HepG2 (cell line): ENCODE results near the gene UNC5C. TPM values are rescaled to one million over a fixed set of nuclear protein-coding genes. Genes with fewer than 3 reads are reported as not detected.

Experiments
- ATAC-seq: fragments of 200-7000 bp; cut with Tn5 transposase; 3 replicates; pipeline ENCODE4 v1.9.1; 2020; ENCODE audit warnings: mild to moderate bottlenecking, moderate library complexity
- BruUV-seq: library from RNA; stranded (reverse); fragments of 400-500 nt; replicated peaks from 2 replicates; lab custom pipeline; 2021; lab: Mats Ljungman, UMichigan
- CTCF ChIA-PET: fragments of 300-600 bp; formaldehyde crosslinking; extraction: SDS; loops from one replicate; lab custom pipeline; 2021; ENCODE audit warnings: low total read pairs, inconsistent platforms, low intra/inter-chr PET ratio; lab: Yijun Ruan, JAX
- POLR2A ChIA-PET: fragments of 350-600 bp; sonication (Branson Sonifier 250); formaldehyde crosslinking; loops from one replicate; lab custom pipeline; 2020; ENCODE audit warnings: antibody characterized with exemption, inconsistent platforms; lab: Yijun Ruan, JAX
- DNase-seq: peaks from one replicate; pipeline ENCODE4 v3.0.0-alpha.2; 2015; ENCODE audit warnings: low spot score
- FAIRE-seq: peaks from 3 replicates; lab custom pipeline; 2011; peaks lifted over from hg19 to GRCh38; lab: Jason Lieb, UNC
- H2AFZ ChIP-seq: one replicate; pipeline ENCODE4 v1.6.1; 2011; ENCODE audit warnings: low read length, inconsistent platforms
- H3K27ac ChIP-seq: fragments of 300-600 bp; 3 replicates; pipeline ENCODE4 v1.8.0; 2011; ENCODE audit warnings: mixed run types, mild to moderate bottlenecking, mixed read lengths, low read length, inconsistent platforms; ENCODE audit not compliant: insufficient read depth; ENCODE audit errors: extremely low read length
- H3K27me3 ChIP-seq, 2 experiments: fragments of 200-600 bp in 1 of 2; 2 replicates in 1 of 2; 3 replicates in 1 of 2; pipeline versions ENCODE4 v1.6.0 to v1.8.0; 2011; ENCODE audit warnings: low read length in 2 of 2, mild to moderate bottlenecking in 2 of 2, moderate library complexity in 2 of 2, inconsistent platforms in 1 of 2; ENCODE audit not compliant: insufficient read depth in 2 of 2, control insufficient read depth in 1 of 2
- H3K36me3 ChIP-seq, 2 experiments: fragments of 200-600 bp in 1 of 2; replicated peaks in 1 of 2; 2 replicates in 1 of 2; 3 replicates in 1 of 2; pipeline versions ENCODE4 v1.5.1 to v1.8.0; 2011; ENCODE audit warnings: low read length in 2 of 2, inconsistent platforms in 1 of 2; ENCODE audit not compliant: insufficient read depth in 2 of 2, control insufficient read depth in 1 of 2
- H3K4me1 ChIP-seq: 2 replicates; pipeline ENCODE4 v1.5.1; 2012; ENCODE audit warnings: low read length, inconsistent platforms; ENCODE audit not compliant: insufficient read depth
- H3K4me2 ChIP-seq: 2 replicates; pipeline ENCODE4 v1.6.0; 2011; ENCODE audit warnings: low read depth, low read length, inconsistent platforms
- H3K4me3 ChIP-seq, 3 experiments: fragments of 200-600 bp in 1 of 3; sonication (generic), shearing (Covaris generic) in 1 of 3; replicated peaks in 1 of 3; 2 replicates each; pipeline ENCODE4 v1.5.1; 2011 to 2016; ENCODE audit warnings: low read length in 3 of 3, inconsistent platforms in 2 of 3, low read depth in 2 of 3, mild to moderate bottlenecking in 2 of 3, control low read depth in 1 of 3, mixed read lengths in 1 of 3; ENCODE audit not compliant: insufficient read depth in 1 of 3
- H3K79me2 ChIP-seq: one replicate; pipeline ENCODE4 v1.6.1; 2011; ENCODE audit warnings: low read length, inconsistent platforms; ENCODE audit not compliant: insufficient read depth
- H3K9ac ChIP-seq: 2 replicates; pipeline ENCODE4 v1.6.0; 2011; ENCODE audit warnings: mild to moderate bottlenecking, low read depth, low read length, inconsistent platforms; ENCODE audit not compliant: insufficient read depth
- H3K9me3 ChIP-seq: 2 replicates; pipeline ENCODE4 v1.5.1; 2012; ENCODE audit warnings: mild to moderate bottlenecking, low read length
- H4K20me1 ChIP-seq: 2 replicates; pipeline ENCODE4 v1.6.0; 2011; ENCODE audit warnings: inconsistent platforms, mild to moderate bottlenecking, low read length, moderate library complexity; ENCODE audit not compliant: insufficient read depth
- EHMT2 ChIP-seq: fragments of 200-600 bp; sonication (generic); IDR thresholded peaks from 2 replicates; pipeline ENCODE4 v1.7.0; 2017; ENCODE audit warnings: antibody characterized with exemption, low read depth, low read length, borderline replicate concordance
- EP300 ChIP-seq, 3 experiments: sonication (generic) in 1 of 3; formaldehyde crosslinking in 1 of 3; IDR thresholded peaks; 2 replicates each; pipeline versions ENCODE4 v1.5.1 to v1.6.1; 2011 to 2020; ENCODE audit warnings: low read depth in 2 of 3, low read length in 2 of 3, borderline replicate concordance in 1 of 3, improper control_type of control experiment in 1 of 3, mild to moderate bottlenecking in 1 of 3, missing genetic modification reagents in 1 of 3, moderate library complexity in 1 of 3
- HOXA5 ChIP-seq: sonication (generic); formaldehyde crosslinking; IDR thresholded peaks from 2 replicates; pipeline ENCODE4 v1.4.0; 2020; ENCODE audit warnings: missing genetic modification reagents
- KAT2B ChIP-seq: fragments of 150-350 bp; IDR thresholded peaks from 2 replicates; pipeline ENCODE4 v1.6.1; 2014; ENCODE audit warnings: low read depth, low read length, borderline replicate concordance
- MAZ ChIP-seq, 2 experiments: sonication (generic) in 1 of 2; formaldehyde crosslinking in 1 of 2; IDR thresholded peaks; 2 replicates each; pipeline versions ENCODE4 v1.5.0 to v1.6.1; 2012 to 2020; ENCODE audit warnings: low read depth in 2 of 2, mild to moderate bottlenecking in 2 of 2, borderline replicate concordance in 1 of 2, improper control_type of control experiment in 1 of 2, low read length in 1 of 2, missing genetic modification reagents in 1 of 2, moderate library complexity in 1 of 2
- MBD4 ChIP-seq: IDR thresholded peaks from 2 replicates; pipeline ENCODE4 v1.6.1; 2012; ENCODE audit warnings: low read length, inconsistent platforms, borderline replicate concordance
- MLXIP ChIP-seq: sonication (generic); formaldehyde crosslinking; IDR thresholded peaks from 2 replicates; pipeline ENCODE4 v1.9.0; 2021; ENCODE audit warnings: missing genetic modification reagents, borderline replicate concordance
- NFIB ChIP-seq: sonication (generic); formaldehyde crosslinking; IDR thresholded peaks from 2 replicates; pipeline ENCODE4 v1.9.0; 2021; ENCODE audit warnings: missing genetic modification reagents, mild to moderate bottlenecking, borderline replicate concordance
- PBX3 ChIP-seq: sonication (generic); formaldehyde crosslinking; IDR thresholded peaks from 2 replicates; pipeline ENCODE4 v1.8.1; 2023; ENCODE audit warnings: missing genetic modification reagents, inconsistent platforms, borderline replicate concordance
- PITX1 ChIP-seq: sonication (generic); formaldehyde crosslinking; IDR thresholded peaks from 2 replicates; pipeline ENCODE4 v1.5.1; 2020; ENCODE audit warnings: mild to moderate bottlenecking, missing genetic modification reagents
- ZBTB21 ChIP-seq: sonication (generic); formaldehyde crosslinking; IDR thresholded peaks from 2 replicates; pipeline ENCODE4 v1.4.0; 2020; ENCODE audit warnings: missing genetic modification reagents
- ZFP37 ChIP-seq: sonication (generic); formaldehyde crosslinking; IDR thresholded peaks from 2 replicates; pipeline ENCODE4 v1.4.0; 2020; ENCODE audit warnings: missing genetic modification reagents, borderline replicate concordance
- ZFP90 ChIP-seq: sonication (generic); formaldehyde crosslinking; IDR thresholded peaks from 2 replicates; pipeline ENCODE4 v1.8.0; 2022; ENCODE audit warnings: missing genetic modification reagents, mild to moderate bottlenecking, inconsistent platforms, borderline replicate concordance
- ZNF24 ChIP-seq: fragments of 450-650 bp; IDR thresholded peaks from 2 replicates; pipeline ENCODE4 v1.6.1; 2017; ENCODE audit warnings: antibody characterized with exemption, mild to moderate bottlenecking
- ZNF761 ChIP-seq: sonication (generic); formaldehyde crosslinking; conservative IDR thresholded peaks from 2 replicates; pipeline ENCODE4 v1.4.0; 2020; ENCODE audit warnings: mild to moderate bottlenecking, missing genetic modification reagents
- ZNF841 ChIP-seq: sonication (generic); formaldehyde crosslinking; IDR thresholded peaks from 2 replicates; pipeline ENCODE4 v1.8.1; 2023; ENCODE audit warnings: missing genetic modification reagents, borderline replicate concordance
- WGBS: methylation state at CpG from one replicate; pipeline ENCODE4 v1.1.6; 2017; ENCODE audit warnings: low lambda C conversion rate; 5-methylcytosine and 5-hydroxymethylcytosine counted together
- in situ Hi-C: cut with HindIII; loops from 2 replicates; pipeline ENCODE4 v1.10.0; 2017; ENCODE audit warnings: low pct_unique_long_range_greater_than_20kb; ENCODE audit not compliant: extremely low pct_ligation_motif_present
- intact Hi-C: fragments of 100-400 bp; cut with micrococcal nuclease; formaldehyde crosslinking; loops from one replicate; pipeline ENCODE4 v1.10.0; 2022; ENCODE audit not compliant: unreplicated experiment
- polyA plus RNA-seq, 8 experiments: library from polyadenylated mRNA; depleted of rRNA in 3 of 8; stranded (reverse) in 7 of 8; unstranded in 1 of 8; fragments of >200 nt; fragmentation: Illumina TruSeq in 4 of 8; extraction: Trizol in 4 of 8; gene quantifications; 2 replicates each; pipeline versions ENCODE4 v1.2.1 to v1.2.3, GENCODE V29; 2011 to 2016; ENCODE audit warnings: low read depth in 4 of 8, missing spikeins in 1 of 8, mixed read lengths in 1 of 8; ENCODE audit not compliant: insufficient read depth in 1 of 8
- total RNA-seq, 5 experiments: library from RNA; depleted of rRNA; stranded (reverse); fragments of >200 nt; fragmentation: Illumina TruSeq; extraction: Trizol; gene quantifications; 2 replicates each; pipeline ENCODE4 v1.2.3, GENCODE V29; 2016; ENCODE audit warnings: low read depth in 1 of 5

UNC5C gene
- total and polyA plus RNA-seq, 2 of the 13 experiments (the other 11 are each of a cell fraction or from before 2014, with no cell fraction given): not detected

- TF ChIP-seq ZFP90: no peak
Observed at GRCh38 chr4:95547715-95548471, 880 bp downstream of the UNC5C start (continued).

GRCh38 chr4:95546866-95547714 is 1.7 kb downstream of the UNC5C start:
- in situ Hi-C loops: no loop called here
- Histone ChIP-seq H4K20me1 (no peaks in the 10 kb centered on the region), H3K27me3 (peaks cover 0 to 16% of the 10 kb centered on the region in 2 experiments; a peak in 2 of 5 replicates), H3K4me1 (no peaks in the 10 kb centered on the region), H3K4me2 (no peak overlapping the region), H3K36me3 (no peaks in the 10 kb centered on the region), H3K27ac (no peak overlapping the region), H3K9ac (no peak overlapping the region), H2AFZ (no peak overlapping the region), H3K79me2 (no peaks in the 10 kb centered on the region), H3K9me3 (no peaks in the 10 kb centered on the region), H3K4me3 (no peak overlapping the region)
- BruUV-seq: no TSS peak
- ChIA-PET POLR2A (no interaction called here), CTCF (no interaction called here)
- WGBS: 32% methylated on average over 21 of the region's 22 CpGs
- DNase-seq (no peak), ATAC-seq (no peak), FAIRE-seq (no peak)
- intact Hi-C loops: no loop called here
- TF ChIP-seq ZNF24 (no peak), MBD4 (no peak), ZNF761 (CRISPR knock-in tag) (no peak), MAZ (IDR thresholded peaks at IDR 0.05; ENCODE audit: borderline replicate concordance, low read depth, low read length) (no peak), MAZ (CRISPR knock-in tag; IDR thresholded peaks at IDR 0.05; ENCODE audit: low read depth) (no peak), PITX1 (CRISPR knock-in tag) (no peak), EP300 (IDR thresholded peaks at IDR 0.05; ENCODE audit: low read depth in 2 of 2, low read length in 2 of 2) (no peak), EP300 (CRISPR knock-in tag; IDR thresholded peaks at IDR 0.05; ENCODE audit: borderline replicate concordance) (no peak), ZNF841 (no peak), NFIB (no peak), PBX3 (CRISPR knock-in tag) (no peak), ZBTB21 (no peak), EHMT2 (no peak), HOXA5 (no peak), MLXIP (CRISPR knock-in tag) (no peak), KAT2B (no peak), ZFP37 (CRISPR knock-in tag) (no peak)
